T-helper 2 cell treated with Interferon-gamma antibody and Interleukin-4, amounts not matched to agents 100 ng/mL and 5 ng/mL, for 36 hours (primary cell): ENCODE measurements around the gene PIEZO2. TPM values are rescaled to one million over a fixed set of nuclear protein-coding genes. Genes with fewer than 3 reads are reported as not detected.
"Not testable (repeated sequence)": the region's sequence is repeated elsewhere in the genome, so short reads cannot be mapped to it uniquely, and the experiment has no call there.

Experiments used
- intact Hi-C: fragments of 100-400 bp; cut with micrococcal nuclease; formaldehyde crosslinking; loops from one replicate; pipeline ENCODE4 v1.15.1; 2023
- total RNA-seq: library from RNA; stranded (reverse); gene quantifications from 2 replicates; pipeline ENCODE4 v1.2.3, GENCODE V29; 2022

PIEZO2 gene
- total RNA-seq, 1 donor from 2014 or later, result not detected

GRCh38 chr18:10930076-10930475, 219.3 kb downstream of the PIEZO2 start:
- intact Hi-C loops, result no loop called here

GRCh38 chr18:10928772-10929373, 220.5 kb downstream of the PIEZO2 start:
- intact Hi-C loops, result no loop called here

- intact Hi-C loops, result no loop called here
Observed at GRCh38 chr18:10928011-10928771, 221.2 kb downstream of the PIEZO2 start.

GRCh38 chr18:10927286-10927992, 221.9 kb downstream of the PIEZO2 start:
- intact Hi-C loops, result no loop called here

GRCh38 chr18:10926621-10927161, 222.7 kb downstream of the PIEZO2 start:
- intact Hi-C loops, result no loop called here

GRCh38 chr18:10924290-10924689, 225.1 kb downstream of the PIEZO2 start:
- intact Hi-C loops, result no loop called here

GRCh38 chr18:10923551-10924070, 225.8 kb downstream of the PIEZO2 start:
- intact Hi-C loops, result no loop called here

GRCh38 chr18:10923141-10923540, 226.2 kb downstream of the PIEZO2 start:
- intact Hi-C loops, result no loop called here

- intact Hi-C loops, result not testable (repeated sequence)
Observed at GRCh38 chr18:10922712-10923111, 226.7 kb downstream of the PIEZO2 start.

GRCh38 chr18:10920309-10920708, 229.1 kb downstream of the PIEZO2 start:
- intact Hi-C loops, result not testable (repeated sequence)

GRCh38 chr18:10919851-10920250, 229.5 kb downstream of the PIEZO2 start:
- intact Hi-C loops, result no loop called here

- intact Hi-C loops, result no loop called here
Observed at GRCh38 chr18:10916865-10917264, 232.5 kb downstream of the PIEZO2 start.

- intact Hi-C loops, result no loop called here
Observed at GRCh38 chr18:10916387-10916786, 233.0 kb downstream of the PIEZO2 start.

- intact Hi-C loops, result not testable (repeated sequence)
Observed at GRCh38 chr18:10915748-10916147, 233.6 kb downstream of the PIEZO2 start.

- intact Hi-C loops, result not testable (repeated sequence)
Observed at GRCh38 chr18:10914610-10915009, 234.8 kb downstream of the PIEZO2 start.

GRCh38 chr18:10913919-10914318, 235.4 kb downstream of the PIEZO2 start:
- intact Hi-C loops, result no loop called here

- intact Hi-C loops, result no loop called here
Observed at GRCh38 chr18:10912790-10913545, 236.4 kb downstream of the PIEZO2 start.

- intact Hi-C loops, result no loop called here
Observed at GRCh38 chr18:10909724-10910123, 239.6 kb downstream of the PIEZO2 start.

GRCh38 chr18:10908760-10909159, 240.6 kb downstream of the PIEZO2 start:
- intact Hi-C loops, result no loop called here

GRCh38 chr18:10907749-10908148, 241.6 kb downstream of the PIEZO2 start:
- intact Hi-C loops, result no loop called here

- intact Hi-C loops, result no loop called here
Observed at GRCh38 chr18:10901329-10901728, 248.0 kb downstream of the PIEZO2 start.
